Inflammatory macrophage (primary cell): Measurements from ENCODE around the gene GBX2.
"Not testable (repeated sequence)": the region's sequence is repeated elsewhere in the genome, so short reads cannot be mapped to it uniquely, and the experiment has no call there.

Experiments
- DNase-seq, 2 donors: peaks; one replicate each; pipeline ENCODE4 v3.0.0-alpha.2; 2020 to 2022

GBX2 gene

GRCh38 chr2:236155406-236155805 lies 12.8 kb downstream of the GBX2 start:
- DNase-seq = no peak

DNA sequence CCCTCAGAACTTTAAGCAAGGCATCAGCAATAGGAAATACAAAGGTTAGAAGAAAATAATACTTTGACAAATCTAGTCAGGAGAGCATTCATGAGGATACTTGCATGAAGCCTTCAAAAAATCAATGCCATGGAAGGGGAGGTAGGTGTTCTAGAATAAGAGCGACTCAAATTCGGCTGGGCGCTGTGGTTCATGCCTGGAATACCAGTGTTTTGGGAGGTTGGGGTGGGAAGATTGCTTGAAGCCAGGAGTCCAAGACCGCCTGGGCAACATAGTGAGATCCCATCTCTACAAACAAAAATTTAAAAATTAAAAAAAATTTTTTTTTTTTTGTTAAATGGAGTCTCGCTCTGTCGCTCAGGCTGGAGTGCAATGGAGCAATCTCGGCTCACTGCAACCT lies 21.8 kb downstream of the GBX2 start:
- no peak for DNase-seq

DNA sequence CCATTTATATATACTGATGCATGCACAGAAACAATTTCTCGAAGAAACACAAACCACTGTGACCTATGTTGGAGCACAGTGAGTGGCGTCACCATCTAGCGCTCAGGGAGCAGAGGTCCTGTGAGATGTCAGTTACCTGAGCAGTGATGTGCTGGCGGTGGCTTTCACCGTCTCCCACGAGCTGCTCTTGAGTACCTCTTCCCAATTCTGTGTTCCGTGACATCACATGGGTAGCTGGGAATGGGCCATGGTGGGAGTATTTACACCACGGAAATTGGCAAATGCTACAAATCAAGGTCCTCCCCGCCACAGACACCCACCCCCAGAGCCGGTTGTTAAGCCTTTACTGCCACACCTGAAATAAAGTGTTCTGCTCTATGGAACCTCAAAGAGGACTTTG lies 24.4 kb downstream of the GBX2 start:
- no peak for DNase-seq

GRCh38 chr2:236141616-236142015 lies 26.6 kb downstream of the GBX2 start:
- DNase-seq = not testable (repeated sequence)

- DNase-seq = no peak
Observed at GRCh38 chr2:236137066-236137465, 31.1 kb downstream of the GBX2 start.

- DNase-seq = no peak
Observed at GRCh38 chr2:236136538-236136937, 31.6 kb downstream of the GBX2 start.

- DNase-seq = no peak
Observed at GRCh38 chr2:236133410-236134012, 34.7 kb downstream of the GBX2 start.

GRCh38 chr2:236131073-236131692 lies 37.0 kb downstream of the GBX2 start:
- DNase-seq = no peak

- no peak for DNase-seq
Observed at GRCh38 chr2:236130349-236130998, 37.7 kb downstream of the GBX2 start.

GRCh38 chr2:236129935-236130334 lies 38.3 kb downstream of the GBX2 start:
- DNase-seq = no peak

- no peak for DNase-seq
Observed at GRCh38 chr2:236128321-236128720, 39.9 kb downstream of the GBX2 start.

- no peak for DNase-seq
Observed at GRCh38 chr2:236127010-236127409, 41.2 kb downstream of the GBX2 start.

DNA sequence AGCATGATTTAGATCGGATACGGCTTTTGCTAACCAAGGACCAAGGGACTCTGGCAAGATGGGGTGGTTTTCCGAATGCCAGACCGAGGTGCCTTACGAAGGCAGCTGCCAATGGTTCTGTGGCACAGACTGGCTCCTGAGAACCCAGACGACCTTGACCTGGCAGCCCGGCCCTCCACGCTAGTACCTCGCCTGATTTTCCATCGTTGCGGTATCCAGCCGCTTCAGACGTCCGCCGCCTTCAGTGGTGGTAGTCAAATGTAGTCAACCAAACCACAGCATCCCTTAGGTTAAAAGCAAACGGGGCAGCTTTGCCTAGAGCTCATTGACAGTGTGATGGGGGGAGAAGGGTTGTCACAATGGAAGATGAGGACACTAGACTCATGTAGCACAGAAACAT lies 42.6 kb downstream of the GBX2 start:
- DNase-seq = no peak

DNA sequence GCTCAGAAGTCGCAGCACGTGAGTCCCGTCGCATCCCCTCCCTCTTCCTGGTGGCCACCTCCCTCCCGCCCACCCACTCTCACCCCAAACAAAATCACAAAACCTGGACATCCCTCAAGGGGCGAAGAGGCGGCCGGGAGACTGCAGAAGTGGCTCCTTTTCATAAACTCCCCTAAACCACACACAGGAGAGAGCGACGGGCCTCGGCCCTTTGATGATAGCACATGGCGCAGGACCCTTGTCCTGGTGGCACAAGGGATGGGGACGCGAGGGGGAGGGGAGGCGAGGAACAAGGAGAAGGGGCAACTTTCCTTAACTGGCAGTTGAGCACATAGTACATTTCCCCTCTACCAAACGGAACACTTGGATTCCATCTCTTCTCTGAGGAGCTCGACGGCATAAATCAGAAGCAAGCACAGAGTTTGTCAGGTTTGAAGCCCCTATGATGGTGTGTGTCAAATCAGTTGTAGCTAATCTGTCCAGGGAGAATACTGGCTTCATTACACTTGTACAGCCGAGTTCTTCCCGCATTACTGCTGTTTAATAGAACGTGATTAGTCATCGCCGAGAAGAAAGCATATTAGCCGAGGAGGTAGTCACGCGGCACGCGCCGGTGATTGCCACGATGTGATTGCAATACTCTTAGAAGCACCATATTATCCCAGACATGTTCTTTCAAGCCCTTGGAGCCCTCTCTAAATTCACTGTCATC lies 43.8 kb downstream of the GBX2 start:
- DNase-seq = no peak

DNA sequence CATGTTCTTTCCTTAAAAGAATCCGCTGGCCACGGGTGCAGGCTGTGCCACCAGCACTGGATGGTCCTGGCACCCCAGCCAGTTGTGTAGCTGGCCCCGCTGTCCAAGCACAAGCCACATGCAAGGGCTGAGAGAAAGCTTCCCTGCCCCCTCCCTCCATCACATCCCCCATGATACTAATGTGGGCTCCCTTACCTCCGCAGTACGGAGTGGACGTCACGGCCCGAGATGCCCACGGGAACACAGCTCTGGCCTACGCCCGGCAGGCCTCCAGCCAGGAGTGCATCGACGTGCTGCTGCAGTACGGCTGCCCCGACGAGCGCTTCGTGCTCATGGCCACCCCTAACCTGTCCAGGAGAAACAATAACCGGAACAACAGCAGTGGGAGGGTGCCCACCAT lies 44.5 kb downstream of the GBX2 start:
- no peak for DNase-seq

DNA sequence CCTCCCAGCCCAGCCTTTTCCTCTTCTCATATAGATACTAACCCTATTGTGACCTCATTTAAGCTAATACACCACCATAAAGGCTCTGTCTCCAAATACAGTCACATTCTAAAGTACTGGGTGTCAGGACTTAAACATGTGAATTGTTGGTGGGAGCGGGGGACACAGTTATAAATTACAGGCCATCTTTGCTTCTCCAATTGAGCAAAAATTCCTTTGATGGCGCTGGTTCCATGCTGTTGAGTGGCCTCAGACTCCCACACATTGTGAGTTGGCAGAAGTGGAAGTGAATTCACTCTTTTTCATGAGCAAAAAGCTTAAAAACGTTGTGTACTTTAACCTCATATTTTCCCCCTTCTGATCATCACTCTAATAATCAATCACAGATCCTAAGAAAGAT lies 46.0 kb downstream of the GBX2 start:
- no peak for DNase-seq

DNA sequence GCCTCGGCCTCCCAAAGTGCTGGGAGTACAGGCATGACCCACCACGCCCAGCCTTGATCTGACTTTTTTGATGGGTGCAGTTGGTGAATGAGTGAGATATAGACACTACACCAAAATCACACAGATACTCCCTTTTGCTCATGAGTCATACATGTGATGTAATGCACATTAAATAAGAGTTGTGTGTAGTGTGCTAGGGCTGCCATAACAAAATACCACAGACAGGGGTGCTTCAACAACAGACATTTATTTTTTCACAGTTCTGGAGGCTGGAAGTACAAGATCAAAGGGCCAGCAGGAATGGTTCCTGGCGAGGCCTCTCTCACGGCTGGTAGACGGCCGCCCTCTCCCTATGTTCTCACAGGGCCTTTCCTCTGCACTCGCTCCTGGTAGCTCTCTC lies 46.6 kb downstream of the GBX2 start:
- no peak for DNase-seq

DNA sequence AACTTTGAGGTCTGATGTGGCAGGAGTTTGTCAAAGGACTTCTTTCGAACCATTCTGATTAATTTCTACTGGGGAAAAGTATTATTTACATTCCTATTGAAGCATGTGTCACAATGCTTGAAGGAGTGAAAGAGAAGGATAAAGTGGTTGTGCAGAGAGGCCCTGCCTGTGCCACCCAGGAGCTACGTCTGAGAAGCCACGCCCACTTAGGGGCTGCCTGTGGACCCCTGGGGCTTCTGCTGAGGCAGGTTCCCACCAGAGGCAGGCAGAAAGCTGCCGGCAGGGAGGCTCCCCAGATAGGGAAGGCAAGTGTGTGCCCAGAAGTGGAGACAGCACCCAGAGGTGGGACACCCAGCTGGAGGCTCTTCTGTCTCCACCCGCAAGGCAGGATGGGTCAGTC lies 47.4 kb downstream of the GBX2 start:
- DNase-seq = no peak

- DNase-seq = no peak
Observed at GRCh38 chr2:236120141-236120601, 48.0 kb downstream of the GBX2 start.

DNA sequence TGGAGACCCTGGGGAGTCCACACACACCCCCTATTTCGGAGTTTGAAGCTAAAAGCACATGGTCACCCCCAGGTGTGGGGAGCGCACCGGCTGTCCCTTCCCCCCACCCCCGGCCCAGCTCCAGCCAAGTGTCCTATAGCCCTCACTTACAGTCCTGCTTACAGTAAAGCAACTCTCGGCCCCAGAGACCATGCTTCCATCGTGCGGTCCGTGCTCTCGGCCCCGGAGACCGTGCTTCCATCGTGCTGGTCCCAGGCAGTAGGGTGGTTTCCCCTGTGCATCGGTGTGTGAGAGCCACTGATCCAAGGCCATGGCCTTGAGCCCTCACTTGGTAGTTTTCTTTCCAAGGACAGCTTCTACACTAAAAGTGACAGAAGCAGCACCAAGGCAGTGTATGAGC lies 48.7 kb downstream of the GBX2 start:
- no peak for DNase-seq

GRCh38 chr2:236119003-236119402 lies 49.2 kb downstream of the GBX2 start:
- DNase-seq = no peak

DNA sequence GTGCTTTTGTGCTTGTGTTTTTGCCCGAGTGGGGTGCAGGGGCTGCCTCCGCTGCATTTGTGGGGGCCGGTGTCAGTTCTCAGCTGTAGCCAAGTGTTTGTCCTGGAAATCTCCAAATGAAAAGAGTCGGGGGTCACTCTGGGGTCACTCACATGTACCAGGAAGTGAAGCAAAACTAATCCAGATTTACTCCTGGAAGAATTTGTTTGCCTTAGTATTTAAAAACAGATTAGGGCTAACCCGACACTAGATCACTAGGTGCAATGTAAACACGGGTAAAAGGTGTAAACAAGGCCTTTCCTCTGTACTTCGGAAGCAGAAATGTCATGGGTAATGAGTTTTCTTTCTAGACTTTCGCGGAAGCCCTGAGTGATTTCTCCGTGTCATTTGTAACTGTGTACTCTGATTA lies 50.3 kb downstream of the GBX2 start:
- DNase-seq = no peak

DNA sequence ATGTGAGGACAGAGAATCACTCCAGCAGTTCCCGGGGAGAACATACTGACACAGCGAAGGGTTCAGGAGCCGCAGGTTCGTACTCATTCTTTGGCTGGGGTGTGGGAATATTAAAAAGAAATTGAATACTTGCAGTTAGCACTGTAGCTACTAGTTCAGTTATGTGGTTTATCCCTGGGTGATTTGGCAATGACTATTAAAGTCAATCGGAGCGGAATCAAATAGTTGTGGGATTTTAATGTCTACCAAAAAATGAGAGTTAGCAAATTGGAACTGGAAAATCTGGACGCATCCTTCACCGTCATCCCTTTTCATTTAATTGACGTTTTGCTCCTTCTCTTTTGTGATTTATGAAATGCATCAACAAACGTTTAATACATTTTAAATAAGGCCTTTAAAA lies 50.8 kb downstream of the GBX2 start:
- no peak for DNase-seq
